HK-2 (cell line): ENCODE data around the gene DENND5B.
"Not testable (repeated sequence)": the region's sequence is repeated elsewhere in the genome, so short reads cannot be mapped to it uniquely, and the experiment has no call there.

Experiments used
- DNase-seq: peaks from one replicate; pipeline ENCODE4 v3.0.0-alpha.2; 2018; ENCODE audit not compliant: unreplicated experiment

Gene DENND5B

DNA sequence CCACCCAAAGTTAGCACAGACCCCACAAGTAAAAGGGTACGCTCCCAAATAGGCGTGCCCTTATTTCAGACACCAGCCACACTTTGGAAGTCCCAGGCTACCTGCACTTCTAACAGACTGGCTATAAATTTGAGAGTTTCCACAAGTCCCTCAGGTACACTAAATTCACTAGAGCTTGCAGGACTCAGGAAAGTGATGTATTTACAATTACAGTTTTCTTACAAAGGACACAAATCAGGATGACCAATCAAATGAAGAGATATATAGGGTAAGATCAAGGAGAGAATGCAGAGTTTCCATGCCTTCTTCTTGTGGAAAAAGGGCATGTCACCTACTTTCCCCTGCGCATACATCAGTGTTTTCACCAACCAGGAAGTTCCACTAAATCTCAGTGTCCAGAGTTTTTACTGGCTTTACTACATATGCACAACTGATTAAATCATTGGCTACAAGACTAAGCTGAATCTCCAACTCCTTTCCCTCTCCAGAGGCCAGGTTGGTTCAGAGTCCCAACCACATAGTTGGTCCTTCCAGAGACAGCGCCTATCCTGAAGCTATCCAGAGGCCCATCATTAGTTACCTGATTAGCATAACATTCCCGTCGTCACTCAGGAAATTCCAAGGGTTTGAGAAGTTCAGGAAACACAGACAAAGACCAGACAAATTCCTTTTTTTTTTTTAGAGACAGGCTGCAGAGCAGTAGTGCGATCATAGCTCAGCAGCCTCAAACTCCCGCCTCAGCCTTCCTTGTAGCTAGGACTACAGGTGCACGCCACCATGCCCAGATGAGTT is 84.2 kb downstream of the DENND5B start:
- DNase-seq: no peak

DNA sequence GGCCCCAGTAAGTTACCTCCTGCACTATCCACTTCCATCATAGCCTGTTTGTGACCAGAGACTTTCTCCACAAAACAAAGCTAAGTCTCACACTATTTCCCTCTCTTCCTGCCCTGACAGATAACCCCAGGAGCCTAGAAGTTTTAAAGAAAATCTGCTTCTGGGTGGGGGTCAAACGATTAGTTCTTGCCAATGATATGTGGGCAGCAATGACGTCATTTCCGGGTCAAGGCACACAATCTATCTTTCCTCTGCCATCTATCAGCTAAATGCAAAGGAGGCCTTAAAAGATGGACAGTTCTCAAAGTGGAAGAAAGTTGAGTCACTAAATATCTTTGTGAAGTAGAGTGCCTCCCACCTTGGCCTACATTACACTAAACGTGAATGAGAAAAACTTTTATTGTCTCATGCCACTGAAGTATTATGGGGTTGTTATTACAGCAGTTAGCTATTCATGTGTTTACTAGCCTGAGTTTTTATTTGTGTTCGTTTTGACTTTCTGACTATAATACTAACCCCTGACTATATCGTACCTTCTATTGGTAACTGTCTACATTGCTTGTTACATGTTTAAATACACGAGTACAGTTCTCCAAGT is 86.2 kb downstream of the DENND5B start:
- DNase-seq: no peak

DNA sequence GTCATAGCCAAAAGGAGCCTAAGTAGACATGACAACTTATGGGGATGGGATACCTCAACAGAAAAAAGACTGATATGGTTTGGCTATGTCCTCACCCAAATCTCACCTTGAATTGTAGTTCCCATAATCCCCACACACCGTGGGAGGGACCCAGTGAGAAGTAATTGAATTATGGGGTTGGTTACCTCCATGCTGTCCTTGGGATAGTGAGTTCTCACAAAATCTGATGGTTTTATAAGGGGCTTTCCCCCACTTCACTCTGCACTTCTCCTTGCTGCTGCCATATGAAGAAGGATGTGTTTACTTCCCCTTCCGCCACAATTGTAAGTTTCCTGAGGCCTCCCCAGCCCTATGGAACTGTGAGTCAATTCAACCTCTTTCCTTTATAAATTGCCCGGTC is 89.9 kb downstream of the DENND5B start:
- not testable (repeated sequence) for DNase-seq

DNA sequence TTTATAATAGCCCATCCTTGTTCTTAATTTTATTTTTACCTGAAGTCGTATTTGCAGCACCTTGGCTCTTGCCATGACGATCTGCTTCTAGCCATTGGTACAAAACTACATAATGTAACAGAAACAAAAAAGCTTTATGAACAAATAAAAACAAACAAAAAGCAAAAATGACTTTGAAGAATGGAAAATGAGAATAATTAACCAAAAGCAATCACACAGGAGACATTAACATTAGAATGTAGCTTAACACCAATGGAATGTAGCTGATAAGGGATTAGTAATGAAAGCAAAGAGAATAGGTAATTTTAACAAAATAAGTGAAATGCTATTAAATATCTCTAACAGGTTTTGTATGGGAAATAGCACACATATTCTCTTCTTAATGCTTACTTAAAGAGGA is 91.4 kb downstream of the DENND5B start:
- no peak for DNase-seq

DNA sequence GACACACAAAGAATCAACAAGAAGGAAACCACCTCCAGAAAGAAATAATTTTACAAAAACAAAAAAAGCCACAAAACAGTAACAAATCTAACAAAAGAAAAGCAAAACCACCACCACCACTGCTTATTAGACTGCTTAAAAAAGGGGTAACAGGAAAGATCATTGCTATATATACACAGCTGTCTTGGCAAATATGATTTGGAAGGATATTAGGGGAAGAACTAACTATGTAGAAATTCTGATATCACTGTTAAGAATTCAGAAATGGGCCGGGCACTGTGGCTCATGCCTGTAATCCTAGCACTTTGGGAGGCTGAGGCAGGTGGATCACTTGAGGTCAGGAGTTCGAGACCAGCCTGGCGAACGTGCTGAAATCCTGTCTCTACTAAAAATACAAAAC is 92.5 kb downstream of the DENND5B start:
- DNase-seq: no peak

DNA sequence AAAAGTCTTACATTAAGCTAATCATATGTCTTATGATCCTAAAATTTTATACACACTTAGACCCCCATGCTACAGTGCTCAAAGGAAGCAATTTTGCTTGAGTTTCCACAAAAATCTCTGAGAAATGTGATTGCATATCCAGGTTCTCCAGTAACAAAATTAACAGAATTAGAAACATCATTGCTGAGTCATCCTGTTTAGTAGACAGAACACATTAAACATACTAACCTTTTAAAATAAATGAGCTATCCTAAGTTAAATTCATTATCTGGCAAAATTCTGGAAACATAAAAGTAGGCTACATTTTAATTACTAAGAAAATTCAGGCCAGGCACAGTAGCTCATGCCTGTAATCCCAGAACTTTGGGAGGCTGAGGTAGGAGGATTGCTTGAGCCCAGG is 94.7 kb downstream of the DENND5B start:
- DNase-seq: no peak

DNA sequence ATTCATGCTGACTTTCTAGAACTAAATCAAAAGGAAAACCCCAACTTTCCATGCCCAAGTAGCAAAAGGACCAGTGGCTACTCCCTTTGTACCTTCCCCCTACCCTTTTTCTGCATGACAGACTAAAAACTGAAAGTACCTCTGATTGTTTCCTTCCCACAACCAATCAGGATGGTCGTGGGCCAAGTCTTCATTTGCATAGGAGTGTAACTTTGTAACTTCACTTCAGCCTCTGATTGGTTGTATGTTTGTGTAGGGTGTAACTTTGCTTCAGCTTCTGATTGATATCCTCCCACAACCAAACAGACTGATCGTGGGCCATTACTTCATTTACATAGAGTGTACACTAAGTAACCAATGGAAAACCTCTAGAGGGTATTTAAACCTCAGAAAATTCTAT is 96.5 kb downstream of the DENND5B start:
- no peak for DNase-seq

DNA sequence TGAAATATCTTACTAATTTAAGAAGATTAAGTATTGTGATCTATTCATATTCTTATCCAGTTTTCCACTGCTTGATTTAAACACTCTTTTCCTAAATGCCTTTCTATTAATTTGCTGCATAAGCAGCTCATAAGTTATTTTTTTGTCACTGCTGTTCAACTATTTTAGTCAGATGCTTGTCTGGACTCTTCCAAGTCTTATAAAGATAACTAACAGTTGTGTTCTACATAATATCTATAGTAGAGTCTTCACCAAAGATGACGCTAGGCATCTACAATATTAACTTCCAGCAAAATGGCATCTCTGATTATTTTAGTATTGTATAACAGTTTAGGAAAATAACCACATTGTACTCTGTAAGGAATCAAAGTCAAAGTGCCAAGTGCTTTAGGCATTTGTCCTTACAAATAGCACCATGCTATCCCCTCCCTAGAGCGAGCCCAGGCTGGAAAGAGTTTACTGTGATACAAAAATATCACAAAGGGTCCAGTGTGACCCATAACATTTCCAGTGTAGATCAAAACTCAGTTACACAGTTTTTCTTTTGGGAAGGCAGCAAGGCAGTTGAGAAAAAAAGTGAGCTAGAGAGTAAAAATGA is 98.2 kb downstream of the DENND5B start:
- DNase-seq: no peak

DNA sequence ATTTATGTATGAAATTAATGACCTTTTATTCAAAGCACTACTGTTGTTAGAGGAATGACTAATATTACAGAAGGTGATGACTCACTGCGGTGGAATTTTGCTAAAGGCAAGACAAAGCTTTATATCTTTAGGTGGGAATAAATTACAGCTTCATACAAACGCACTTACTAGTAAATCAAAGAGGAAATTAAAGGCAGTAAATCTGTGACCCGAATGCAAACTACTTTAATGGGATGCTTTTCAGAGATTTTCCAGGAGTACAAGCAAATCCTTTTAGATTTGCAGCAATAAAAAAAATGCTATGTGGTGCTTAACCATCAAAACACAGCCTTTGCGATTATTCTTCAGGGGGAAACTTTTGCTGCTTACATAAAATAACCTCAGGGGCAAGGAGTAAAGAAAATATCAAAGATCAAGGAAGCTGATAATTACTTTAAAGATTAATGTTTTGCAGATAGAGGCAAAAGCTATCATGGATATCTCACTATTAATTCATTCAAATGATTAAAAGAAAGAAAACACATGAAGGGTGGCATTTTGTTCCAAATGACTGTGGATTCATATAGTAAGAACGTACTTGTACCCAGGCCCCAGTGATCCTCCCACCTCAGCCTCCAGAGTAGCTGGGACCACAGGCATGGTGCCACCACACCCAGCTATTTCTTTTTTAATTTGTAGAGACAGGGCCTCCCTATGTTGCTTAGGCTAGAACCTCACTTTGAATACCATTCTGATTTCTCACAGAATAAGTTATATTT is 98.9 kb downstream of the DENND5B start:
- no peak for DNase-seq

DNA sequence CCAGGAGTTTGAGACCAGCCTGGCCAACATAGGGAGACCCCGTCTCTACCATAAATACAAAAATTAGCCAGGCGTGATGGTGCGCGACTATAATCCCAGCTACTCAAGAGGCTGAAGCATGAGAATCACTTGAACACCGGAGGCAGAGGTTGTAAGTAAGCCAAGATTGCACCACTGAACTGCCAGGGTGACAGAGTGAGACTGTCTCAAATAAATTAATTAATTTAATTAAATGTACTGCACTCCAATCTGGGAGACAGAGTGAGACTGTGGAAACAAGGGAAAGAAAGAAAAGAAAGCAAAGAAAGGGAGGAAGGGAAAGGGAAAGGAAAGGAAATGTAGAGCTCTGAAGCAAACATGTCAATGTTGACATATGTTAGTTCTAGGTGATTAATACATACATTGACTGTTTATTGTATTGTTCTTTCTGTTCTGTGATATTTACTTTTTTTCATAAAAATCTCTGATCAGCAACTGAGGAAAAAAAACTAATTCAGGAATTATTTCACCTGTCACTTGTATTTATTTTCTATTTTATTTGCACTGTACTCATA is 99.6 kb downstream of the DENND5B start:
- no peak for DNase-seq

DNA sequence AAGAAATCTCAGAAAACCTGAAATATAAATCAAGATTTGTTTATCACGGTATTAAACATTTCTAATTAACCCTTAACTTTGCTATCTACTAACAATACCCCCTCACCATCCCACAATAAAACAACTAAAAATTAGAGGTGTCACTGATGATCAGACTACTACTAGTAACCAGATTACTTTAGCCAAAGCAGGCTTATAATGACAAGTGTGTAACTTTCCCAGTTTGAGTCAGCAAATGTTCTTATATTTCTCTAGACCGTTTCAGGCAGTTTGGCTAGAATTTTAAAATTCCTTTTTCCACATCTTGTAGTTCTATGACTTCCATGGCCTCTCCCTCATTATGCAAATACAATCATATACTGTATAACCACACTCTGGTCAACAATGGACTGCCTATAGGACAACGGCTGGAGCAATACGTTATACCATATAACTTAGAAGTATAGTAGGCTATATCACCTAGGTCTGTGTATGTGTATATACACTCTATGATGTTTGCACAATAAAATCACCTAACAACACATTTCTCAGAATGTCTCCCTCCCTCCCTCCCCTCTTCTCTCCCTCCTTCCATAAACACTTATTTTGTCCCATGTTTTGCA is 102.1 kb downstream of the DENND5B start:
- DNase-seq: no peak

DNA sequence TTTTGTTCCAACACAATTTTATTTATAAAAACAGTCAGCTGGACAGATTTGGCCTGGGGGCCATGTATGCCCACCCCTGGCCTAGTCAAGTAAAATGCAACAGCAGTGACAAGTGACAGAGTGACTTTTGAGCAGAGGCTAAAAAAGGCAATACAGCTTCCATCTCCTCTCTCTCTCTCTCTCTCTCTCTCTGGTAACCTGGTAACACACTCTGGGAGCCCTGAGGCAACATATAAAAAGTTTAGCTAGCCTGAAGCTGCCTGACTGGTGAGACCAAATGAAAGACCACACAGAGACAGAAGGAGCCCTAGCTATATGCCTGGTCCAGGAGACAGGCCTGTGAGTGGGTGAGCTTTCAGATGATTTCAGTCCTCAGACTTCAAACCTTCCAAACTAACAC is 105.4 kb downstream of the DENND5B start:
- DNase-seq: no peak

DNA sequence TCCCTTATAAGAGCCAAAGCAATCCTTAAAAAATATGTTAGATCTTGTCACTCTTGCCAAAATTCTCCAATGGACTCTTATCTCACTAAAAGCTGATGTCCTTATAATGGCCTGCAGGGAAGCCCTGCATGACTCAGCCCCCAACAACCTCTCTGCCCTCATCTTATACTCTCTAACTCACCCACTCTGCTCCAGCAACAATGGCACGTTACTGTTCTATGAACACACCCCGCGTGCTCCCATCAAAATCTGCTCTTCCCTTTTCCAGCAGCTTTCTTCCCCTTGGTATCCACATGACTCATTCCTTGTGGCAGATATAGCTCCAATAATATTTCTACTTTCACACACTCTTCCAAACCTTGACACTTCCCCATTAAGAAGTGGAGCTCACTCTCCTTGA is 108.1 kb downstream of the DENND5B start:
- no peak for DNase-seq

DNA sequence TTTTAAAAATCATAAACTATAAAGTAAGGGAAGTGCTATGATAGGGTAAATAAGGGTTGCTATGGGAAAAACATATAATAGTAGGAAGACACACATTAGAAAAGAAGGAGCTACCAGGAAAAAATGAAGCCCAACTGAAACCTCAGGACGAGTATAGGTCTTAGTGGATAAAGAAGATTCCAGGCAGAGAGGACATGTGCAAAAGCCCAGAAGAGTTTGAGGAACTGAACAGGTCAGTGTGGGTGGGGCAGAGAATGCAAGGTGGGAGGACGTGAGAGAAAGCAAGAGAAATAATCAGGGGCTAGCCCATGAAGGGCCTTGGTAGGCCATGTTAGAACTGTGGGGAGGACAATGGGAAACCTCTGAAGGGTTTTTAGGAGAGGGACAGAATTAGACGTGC is 109.5 kb downstream of the DENND5B start:
- no peak for DNase-seq

DNA sequence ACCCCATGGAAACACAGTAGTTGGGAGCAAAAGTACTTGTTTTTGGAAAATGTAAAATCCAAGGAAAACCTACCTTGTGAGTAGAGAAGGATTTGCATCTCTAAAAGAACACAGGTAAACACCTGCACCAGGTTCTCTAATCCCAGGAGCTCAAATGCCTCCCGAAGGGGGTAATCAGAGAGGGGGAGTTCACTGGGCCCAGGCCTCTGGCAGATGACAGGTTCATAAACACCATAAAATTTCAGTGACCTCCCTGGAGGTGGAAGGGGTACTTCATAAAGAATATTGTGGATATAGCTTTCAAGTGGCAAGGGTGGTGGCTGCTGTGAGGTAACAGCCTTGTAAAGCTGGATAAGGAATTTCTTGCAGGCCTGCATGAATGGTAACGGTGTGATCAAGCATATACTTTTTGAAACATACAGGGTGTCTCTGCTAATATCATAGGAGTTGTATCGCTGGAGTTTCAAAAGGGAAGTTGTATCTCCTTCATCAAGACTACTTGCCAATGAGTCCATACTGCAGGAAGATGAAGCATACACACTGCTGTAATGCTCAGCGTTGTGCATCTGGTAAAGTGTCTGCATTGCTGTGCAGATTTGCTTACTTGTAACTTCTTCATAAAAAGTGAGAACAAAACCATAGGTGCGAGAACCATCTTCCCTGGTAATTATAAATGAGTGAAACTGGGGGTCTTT is 111.3 kb downstream of the DENND5B start:
- DNase-seq: no peak

DNA sequence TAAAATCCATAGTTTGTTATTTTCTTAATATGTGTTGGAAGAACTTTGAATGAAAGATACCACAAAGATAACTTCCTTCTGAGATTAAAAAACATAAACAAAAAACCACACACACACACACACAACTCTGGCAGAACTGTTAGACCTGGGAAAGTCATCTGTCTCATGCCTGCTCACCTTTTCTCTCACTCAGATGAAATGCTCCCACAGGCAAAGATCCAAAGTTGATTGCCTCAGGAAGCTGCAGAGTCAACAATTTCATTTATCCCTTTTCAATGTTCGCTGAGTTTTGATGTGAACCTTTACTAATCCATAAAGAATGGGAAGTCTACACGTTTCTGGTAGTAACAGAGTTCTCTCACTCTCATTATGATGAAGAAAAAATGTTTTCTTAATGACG is 112.0 kb downstream of the DENND5B start:
- no peak for DNase-seq

DNA sequence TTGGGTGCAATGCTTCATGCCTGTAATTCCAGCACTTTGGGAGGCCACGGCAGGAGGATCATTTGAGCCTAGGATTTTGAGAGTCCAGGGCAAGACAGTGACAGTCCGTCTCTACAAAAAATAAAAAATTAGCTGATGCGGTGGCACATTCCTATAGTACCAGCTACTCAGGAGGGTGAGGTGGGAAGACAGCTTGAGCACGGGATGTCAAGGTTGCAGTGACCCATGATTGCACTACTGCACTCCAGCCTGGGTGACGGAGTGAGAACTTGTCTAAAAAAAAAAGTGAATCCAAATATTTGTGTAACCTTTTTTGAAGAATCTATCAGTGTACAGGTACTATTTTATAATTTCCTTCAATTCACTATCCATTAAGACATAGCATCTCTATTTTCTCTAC is 112.5 kb downstream of the DENND5B start:
- no peak for DNase-seq

DNA sequence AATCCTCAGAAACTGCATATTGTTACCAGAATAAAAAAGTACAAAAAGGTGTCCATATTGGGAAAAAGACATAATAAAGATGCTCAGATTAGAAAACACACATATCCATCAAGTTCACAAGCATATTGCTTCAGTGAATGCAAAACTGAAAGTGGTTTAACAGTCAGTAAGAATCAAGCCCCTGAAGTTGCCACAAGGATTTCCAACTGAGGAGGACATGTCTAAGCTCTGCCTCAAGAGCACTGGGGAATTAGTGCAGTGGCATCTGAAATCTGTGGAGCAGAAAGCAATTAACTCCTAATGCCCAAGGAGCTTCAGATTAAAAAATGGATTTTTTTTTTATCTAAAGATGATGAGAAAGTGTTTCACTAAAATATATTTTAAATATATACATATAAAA is 113.2 kb downstream of the DENND5B start:
- DNase-seq: no peak

DNA sequence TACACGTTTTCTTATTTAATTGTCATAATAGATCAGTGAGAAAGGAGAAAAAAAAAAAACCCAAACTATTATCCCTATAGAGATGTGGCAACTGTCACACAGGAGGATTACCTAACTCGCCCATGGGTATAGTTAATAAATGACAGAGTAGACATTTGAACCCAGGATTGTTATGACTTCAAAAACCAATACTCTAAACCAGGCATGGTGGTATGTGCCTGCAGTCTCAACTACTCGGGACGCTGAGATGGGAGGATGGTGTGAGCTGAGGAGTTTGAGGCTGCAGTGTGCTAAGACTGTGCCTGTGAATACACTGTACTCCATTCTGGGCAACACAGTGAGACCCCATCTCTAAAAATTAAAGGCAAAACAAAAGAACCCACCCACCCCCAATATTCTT is 114.5 kb downstream of the DENND5B start:
- no peak for DNase-seq

DNA sequence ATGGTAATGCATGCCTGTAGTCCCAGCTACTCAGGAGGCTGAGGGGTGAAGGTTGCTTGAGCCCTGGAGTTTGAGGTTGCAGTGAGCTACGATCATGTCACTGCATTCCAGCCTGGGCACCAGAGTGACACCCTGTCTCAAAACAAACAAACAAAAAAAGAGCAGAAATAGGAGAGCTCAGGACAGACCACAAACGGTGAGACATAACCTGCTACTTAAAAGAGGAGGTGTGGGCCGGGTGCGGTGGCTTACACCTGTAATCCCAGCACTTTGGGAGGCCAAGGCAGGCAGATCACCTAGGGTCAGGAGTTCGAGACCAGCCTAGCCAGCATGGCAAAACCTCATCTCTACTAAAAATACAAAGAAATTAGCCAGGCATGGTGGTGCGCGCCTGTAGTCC is 115.3 kb downstream of the DENND5B start:
- not testable (repeated sequence) for DNase-seq

DNA sequence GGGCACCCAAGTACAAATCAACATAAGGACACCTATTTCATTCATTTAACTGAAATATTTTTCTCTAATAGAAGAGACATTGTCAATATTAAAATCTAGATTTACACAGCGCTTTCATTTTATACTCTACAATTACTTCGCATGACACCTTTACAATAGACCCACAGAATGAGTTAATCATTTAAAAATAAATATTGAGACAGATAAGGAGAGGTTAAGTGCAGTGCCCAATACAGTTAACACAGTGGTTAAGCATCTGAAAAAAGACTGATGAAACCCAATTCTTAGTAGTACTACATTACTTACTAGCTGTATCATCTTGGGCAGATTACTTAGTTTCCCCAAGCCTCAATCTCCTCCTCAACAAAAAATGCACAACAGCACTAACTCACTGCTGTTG is 116.2 kb downstream of the DENND5B start:
- no peak for DNase-seq
